HG02759 (cell line): Measurements from ENCODE around the gene PHOSPHO1.
A peak's percentile ranks its signal among the peaks of the same experiment; 100 is the strongest.
"Not testable (repeated sequence)": the region's sequence is repeated elsewhere in the genome, so short reads cannot be mapped to it uniquely, and the experiment has no call there.

Experiments used
- ATAC-seq: cut with Tn5 transposase; IDR thresholded peaks from one replicate; pipeline ENCODE4 v1.9.1; 2021; ENCODE audit warnings: mild to moderate bottlenecking, moderate library complexity; ENCODE audit not compliant: unreplicated experiment

PHOSPHO1 gene

GRCh38 chr17:49194297-49194607 is 36.3 kb downstream of the PHOSPHO1 start:
- ATAC-seq, result no peak

GRCh38 chr17:49193513-49194296 is 36.9 kb downstream of the PHOSPHO1 start:
- no peak for ATAC-seq

DNA sequence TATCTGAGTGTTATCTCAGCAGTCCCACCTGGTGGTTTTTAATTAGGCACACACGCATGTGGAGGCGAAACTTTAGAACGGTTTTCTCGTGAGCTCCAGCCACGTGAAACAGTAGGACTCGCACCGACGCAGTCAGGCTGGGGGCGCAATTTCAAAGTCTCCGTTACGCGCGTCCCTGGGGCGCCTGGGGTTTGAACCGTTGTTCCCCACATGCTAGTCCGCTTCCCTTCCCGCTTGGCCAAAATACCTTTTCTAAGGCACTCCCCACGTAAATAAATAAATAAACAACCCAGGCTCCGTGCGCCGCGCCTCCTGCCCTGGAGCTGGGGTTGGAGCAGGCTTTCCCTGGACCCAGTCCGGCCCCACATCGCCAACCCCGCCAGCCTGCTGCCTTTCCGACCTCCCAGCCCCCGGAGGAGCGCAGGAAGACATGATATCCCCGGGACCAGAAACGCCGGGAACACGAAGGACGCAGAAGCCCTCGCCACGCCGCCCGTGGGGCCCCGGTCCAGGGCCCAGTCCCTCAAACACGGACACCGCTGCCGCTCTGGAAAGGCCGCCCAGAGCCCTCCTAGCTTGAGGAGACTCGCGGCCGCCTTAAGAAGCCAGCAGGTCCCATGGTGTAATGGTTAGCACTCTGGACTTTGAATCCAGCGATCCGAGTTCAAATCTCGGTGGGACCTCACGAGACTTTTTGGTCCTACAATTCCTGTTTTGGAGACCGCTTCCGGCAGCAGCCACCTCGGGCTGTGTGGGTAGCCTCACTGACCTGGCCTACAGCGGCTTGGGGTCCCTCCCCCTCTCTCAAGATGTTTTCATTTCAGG is 38.5 kb downstream of the PHOSPHO1 start:
- peak; percentile 58 for ATAC-seq

DNA sequence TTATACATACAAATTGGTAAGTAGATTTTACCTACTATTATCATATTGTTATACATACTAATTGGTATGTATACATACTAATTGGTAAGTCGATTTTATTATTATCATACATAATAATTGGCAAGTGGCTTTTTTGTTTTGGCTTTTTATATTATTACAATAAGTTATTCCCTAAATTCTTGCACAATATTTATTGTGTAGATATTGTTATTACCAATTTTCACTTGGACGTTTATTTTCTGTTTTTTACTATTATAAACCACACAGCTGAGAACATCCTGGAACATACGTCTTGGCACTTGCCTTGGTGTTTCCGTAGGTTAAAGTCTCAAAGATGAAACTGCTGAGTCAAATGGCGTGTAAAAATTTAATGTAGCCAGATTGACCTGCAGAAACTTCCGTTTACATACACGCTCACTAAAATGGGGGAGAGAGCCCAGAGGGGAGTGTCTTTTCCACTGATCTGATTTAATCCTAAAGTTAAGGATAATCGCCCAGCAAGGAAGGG is 39.1 kb downstream of the PHOSPHO1 start:
- no peak for ATAC-seq

DNA sequence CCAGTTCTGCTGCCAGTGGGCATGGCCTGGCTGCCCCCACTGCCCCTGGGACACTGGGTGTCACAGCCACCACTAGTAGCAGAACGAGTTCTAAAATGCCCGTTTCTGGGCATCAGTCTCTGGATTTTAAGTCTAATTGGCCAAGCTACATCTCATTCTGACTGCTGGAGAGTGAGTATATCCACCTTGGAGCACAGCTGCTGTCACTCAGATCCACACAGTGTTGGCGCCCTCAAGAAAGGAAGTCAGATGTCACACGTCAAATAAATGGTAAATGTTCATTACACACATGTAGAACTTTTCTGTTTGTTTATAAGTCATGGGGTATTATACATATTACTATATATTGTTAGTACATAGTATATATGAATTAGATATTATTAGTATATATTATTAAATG is 39.7 kb downstream of the PHOSPHO1 start:
- ATAC-seq, result no peak

DNA sequence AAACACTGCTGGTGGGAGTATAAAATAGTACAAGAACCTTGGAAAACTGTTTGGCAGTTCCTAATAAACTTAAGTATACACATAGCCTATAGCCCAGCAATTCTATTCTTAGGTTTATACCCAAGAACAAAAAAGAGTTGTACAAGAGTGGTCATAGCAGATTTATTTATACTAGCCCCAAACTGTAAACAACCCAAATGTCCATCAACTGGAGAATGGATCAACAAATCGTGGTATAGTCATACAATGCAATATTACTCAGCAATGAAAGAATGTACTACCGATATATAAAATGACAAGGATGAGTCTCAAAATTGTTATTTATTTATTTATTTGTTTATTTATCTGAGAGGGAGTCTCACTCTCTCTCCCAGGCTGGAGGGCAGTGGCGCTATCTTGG is 43.3 kb downstream of the PHOSPHO1 start:
- ATAC-seq, result no peak

DNA sequence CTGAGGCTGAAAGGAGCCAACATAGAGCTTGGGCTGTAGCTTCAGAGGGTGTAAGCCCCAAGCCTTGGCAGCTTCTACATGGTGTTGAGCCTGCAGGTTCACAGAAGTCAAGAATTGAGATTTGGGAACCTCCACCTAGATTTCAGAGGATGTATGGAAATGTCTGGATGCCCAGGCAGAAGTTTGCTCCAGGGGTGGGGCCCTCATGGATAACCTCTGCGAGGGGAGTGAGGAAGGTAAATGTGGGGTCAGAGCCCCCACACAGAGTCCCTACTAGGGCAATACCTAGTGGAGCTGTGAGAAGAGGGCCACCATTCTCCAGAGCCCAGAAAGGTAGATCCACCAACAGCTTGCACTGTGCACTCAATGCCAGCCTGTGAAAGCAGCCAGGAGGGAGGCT is 45.2 kb downstream of the PHOSPHO1 start:
- not testable (repeated sequence) for ATAC-seq

GRCh38 chr17:49184522-49184921 is 46.1 kb downstream of the PHOSPHO1 start:
- ATAC-seq, result not testable (repeated sequence)

GRCh38 chr17:49183801-49184200 is 46.8 kb downstream of the PHOSPHO1 start:
- ATAC-seq, result no peak

GRCh38 chr17:49183341-49183740 is 47.2 kb downstream of the PHOSPHO1 start:
- no peak for ATAC-seq

DNA sequence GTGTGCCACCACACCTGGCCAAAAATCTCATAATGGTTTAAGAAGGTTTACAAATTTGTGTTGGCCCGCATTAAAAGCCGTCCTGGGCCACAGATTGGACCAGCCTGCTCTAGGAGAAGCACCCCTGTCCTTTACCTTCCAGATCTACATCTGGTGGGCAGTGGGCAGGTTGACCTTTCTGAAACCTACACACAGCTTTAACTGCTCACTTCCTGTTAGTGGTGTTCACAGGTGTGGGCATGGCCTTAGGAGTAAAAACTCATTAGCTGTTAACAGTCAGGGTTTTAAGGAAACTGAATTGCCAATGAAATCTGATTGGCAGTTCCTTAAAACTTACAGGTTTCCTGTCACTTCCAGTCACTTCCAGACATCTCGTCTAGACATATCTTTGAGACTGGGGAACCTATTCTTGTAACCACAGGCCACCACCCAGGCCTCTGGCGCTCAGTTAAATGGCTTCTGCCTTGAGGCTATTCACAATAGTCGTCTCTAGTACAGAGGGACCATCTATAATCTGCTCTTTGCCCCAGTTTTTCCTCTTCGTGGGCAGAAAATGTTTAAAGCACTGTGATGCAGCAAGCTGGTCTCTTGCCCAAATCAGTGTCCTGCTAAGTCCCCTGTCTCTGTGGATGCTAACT is 49.5 kb downstream of the PHOSPHO1 start:
- ATAC-seq, result no peak

DNA sequence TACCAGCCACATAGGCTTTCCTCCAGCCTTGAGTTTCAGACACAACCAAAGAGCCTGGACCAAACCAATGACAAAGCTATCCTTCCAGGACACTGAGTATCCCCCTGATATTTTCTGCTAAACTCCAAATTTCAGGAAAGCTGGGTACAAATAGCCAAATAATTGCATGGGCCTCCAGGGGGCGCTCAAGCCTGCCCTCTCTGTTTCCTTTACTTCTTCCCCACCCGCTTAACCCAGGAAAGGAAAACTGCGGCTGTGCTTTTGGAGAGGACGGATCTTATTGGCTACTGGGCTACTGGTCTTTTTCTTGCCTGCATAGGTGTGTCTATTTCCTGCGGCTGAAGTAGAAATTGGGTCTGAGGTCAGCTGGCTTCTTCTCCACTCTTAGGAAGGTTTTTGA is 50.3 kb downstream of the PHOSPHO1 start:
- ATAC-seq, result no peak

GRCh38 chr17:49175978-49176377 is 54.6 kb downstream of the PHOSPHO1 start:
- not testable (repeated sequence) for ATAC-seq
